ENCODE results near the gene MPDZ.

The MPDZ gene

DNA sequence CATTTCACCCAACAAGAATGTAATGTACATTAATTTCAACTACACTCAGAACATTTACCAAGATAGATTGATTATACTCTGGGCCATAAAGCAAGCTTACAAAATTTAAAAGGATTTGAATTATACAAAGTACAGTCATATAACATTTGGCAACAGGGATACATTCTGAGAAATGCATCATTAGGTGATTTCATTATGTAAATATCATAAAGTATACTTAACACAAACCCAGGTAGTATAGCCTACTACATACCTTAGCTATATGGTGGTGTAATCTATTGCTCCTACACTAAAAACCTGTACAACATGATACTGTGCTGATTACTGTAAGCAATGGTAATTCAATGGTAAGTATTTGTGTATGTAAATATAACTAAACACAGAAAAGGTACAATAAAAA is 202.9 kb downstream of the MPDZ start:
- no peak for DNase-seq

DNA sequence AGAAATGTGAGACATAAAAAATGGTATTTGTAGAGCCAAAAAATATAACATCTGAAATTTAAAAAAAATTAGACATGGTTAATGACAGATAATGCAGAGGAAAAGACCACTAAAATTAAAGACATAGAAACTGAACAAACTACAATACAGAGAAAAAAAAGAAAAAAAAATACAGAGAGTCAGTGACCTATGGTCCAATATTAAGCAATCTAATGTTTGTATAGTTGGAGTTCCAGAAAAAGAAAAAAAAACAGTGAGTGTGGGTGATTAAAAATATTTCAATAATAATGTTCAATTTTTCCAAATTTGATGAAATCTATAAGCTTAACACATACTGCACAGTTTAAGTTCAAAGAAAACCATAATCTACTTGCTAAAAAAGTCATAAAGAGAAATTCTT is 207.6 kb downstream of the MPDZ start:
- no peak for DNase-seq

DNA sequence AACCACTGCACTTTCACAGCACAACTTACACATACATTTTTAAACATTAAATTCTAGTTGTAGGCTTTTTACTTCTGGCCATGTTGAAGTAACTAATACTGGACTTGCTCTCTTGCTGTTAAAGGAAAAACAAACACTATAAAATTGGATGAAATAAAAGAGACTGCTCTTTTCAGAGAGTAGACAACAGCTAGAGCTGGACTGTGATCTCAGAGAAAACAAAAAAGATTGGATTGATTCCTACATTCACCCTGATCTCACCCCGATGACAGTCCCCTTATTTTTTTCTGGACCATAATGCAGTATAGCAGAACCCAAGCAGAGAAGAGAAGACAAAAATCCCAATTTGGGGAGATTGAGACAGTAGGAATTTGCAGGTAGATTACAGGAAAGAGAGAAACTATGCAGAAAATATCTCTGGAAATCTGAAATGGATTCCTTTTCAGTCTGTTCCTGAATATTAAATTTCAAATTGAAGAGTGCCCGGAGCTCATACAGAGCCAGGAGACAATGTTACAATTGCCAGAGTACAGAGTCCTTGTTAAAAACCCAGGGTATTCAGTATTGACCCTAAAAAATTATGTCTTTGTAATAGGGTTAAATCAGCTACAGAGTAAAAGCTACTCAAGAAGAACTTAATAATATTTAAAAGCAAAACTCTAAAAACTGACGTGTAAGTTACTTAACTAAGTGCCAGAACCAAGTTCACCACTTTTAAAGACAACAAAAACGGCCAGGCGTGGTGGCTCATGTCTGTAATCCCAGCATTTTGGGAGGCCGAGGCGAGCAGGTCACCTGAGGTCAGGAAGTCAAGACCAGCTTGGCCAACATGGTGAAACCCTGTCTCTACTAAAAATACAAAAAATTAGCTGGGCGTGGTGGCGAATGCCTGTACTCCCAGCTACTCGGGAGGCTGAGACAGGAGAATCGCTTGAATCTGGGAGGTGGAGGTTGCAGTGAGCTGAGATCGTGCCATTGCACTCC is 208.6 kb downstream of the MPDZ start:
- DNase-seq, result no peak

DNA sequence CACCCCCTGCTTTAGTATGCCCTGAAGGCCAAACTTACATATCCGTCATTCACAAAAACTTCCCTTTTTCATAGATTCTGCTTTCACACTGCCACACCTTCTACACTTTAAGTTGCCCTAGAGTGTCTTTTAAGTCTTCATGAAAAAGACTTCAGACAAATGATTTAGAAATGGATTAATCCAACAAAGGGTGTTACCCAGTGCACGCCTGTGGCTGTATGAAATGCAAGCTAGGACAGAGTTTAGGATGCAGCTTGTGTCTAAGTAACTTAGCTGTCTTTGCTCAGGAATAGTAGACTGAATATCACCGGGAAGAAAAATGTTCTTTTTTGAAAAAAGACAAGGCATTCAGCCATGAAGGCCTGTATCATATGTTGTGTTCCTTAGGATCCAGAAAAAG is 210.0 kb downstream of the MPDZ start:
- DNase-seq, result no peak

DNA sequence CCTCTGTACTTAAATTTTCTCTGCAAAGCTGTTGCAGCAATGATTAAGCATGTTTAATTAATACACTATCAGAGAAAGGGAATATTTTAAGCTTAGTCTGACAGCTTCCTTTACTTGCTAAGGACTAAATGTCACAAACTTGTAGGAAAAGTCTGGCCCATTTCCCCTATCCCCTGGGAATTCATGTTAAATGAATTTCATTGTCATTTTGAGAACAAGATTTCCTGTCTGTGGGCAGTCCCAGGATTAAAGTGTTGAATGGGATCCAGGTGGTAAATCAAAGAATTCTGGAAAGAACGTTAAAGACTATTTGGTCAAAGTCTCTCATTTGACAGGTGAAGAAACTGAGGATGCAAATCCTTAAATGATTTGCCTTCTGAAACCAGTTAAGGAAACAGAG is 214.8 kb downstream of the MPDZ start:
- no peak for DNase-seq

DNA sequence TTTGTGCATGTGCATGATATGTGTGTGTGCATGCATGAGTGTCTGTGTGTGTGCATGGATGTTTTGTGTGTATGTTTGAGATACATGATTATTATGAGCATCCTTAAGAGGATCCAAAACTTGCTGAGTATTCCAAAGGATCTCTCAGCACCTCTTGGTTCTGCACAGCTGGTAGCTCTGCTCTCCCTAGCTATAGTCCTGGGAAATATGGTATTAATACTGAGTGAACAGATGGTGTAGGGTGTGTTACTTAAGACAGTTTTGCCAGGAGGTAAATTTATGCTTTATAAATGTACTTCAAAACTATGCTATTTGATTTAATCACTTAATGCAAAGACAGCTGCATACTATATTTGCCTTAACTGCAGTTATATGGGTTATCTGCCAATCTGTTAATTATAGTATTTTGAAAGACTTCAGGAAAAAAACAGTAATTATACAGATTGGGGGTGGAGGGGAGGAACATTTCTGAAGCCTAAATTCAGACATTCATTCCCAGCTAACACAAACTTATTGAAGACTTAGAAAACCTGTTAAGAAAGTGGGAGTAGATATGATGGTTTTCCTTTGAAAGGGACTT is 215.5 kb downstream of the MPDZ start:
- DNase-seq, result no peak

DNA sequence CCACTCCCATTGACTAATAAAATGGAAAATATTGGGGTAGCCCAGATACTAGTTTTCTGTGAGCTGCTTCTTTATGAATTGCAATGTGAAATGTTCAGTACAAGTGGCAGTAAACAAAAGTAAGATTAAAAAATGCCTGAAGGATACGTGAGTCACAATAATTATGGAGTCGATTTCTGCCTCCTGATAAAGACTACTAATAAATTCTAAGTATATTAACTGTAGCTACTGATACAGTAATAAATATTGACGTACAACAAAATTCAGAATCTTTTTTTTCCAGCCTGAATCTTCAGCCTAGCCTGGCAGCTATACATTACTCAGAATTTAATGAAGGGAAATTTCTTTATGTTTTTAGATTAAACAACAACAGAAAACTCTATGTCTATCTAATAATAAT is 218.1 kb downstream of the MPDZ start:
- DNase-seq, result no peak
